NCI-H146 (cell line): Measurements from ENCODE around the gene TKTL1.
"Not testable (repeated sequence)": the region's sequence is repeated elsewhere in the genome, so short reads cannot be mapped to it uniquely, and the experiment has no call there.

Experiments
- DNase-seq: peaks from one replicate; lab custom pipeline; 2025; lab: John Stamatoyannopoulos, UW

TKTL1 gene

DNA sequence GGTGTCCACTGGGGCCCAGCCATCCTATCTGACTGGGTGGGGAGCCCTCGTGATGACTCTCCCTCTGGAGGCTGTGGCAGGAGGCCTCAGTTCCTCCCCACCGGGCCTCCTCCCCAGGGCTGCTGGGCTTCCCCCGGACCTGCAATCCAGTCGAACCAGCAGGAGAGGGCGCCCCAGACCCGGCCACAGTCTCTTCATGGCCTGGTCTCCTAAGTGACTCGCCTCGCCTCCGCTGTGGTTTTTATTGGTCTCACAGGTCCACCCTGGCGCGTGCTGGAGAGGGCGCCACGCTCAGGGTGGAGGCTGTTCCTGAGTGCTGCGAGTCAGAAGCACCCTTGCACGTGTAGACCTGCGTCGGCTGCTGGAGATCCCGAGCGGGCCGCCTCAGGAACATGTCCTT lies 48.0 kb downstream of the TKTL1 start:
- DNase-seq = not testable (repeated sequence)

DNA sequence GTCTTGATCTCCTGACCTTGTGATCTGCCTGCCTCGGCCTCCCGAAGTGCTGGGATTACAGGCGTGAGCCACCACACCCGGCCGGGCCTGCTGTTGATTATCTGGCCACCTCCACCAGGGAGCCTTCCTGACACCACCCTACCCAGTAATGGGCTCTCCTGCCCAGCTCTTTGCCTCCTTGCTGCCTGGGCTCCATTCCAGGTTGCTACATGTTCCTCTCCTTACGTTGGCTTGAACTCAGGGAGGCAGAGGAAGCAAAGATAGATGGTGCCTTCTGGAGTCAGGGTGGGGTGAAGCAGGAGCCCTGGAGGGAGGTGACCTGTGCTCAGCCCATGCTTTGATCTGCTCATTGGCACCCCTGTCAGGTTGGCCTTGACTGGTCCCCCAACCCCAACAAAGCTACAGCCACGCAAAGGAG lies 52.5 kb downstream of the TKTL1 start:
- DNase-seq = no peak

DNA sequence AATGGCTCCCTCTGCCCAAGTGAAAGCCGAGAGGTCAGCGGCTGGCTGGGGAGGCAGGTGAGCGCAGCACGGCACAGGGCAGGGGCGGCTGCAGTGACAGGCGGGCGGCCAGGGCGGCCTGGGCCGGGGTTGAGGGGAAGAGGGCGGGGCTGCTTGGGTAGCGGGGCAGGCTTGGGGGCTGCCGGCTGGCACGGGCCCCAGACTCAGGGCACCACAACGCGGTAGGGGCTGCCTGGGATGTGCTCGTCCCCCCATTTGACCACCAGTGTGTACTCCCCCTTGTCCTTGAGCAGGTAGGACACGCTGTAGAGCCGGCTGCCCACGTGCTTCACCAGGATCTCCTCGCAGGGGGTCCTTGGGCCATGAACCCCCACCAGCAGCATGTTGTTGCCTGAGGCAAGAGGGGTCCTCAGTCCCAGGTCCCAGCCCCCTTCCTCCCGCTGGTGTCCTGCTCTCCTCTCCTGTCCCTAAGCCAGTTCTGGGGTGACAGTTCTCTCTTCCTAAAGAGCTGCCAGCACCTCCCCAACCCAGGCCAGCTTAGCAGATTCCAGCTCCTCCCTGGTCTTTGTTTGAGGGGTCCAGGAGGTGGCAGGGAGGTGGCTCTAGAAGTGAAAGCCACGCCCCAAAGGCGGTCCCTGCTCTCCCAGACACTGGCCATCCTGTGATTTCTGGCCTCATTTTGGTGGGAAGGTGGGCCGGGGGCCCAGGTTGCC lies 53.2 kb downstream of the TKTL1 start:
- DNase-seq = no peak

DNA sequence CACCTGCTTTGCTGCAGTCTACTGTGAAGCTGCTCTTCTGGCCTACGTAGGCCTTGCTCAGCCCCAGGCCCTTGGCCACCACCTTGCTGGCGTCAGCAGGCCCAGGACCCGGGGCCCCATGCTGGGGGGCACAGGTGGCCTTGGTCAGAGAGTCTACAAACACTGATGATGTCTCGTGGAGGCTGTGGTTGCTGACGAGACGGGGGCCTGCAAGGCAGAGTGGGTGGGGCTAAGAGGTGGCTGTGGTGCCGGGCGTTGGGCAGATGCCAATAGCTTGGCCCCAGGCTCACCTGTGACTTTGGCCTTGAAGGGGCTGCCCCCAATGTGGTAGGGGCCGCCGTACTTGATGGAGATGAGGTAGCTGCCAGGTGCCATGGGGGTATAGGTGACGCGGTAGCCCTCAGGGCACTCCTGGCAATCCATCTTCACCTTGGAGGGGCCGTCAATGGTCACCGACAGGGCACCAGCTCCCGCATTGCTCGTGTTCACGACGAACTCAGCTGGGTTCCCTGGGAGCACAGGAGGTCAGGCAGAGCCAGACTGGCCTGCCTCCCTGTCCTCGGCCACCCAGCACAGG lies 53.9 kb downstream of the TKTL1 start:
- DNase-seq = no peak

DNA sequence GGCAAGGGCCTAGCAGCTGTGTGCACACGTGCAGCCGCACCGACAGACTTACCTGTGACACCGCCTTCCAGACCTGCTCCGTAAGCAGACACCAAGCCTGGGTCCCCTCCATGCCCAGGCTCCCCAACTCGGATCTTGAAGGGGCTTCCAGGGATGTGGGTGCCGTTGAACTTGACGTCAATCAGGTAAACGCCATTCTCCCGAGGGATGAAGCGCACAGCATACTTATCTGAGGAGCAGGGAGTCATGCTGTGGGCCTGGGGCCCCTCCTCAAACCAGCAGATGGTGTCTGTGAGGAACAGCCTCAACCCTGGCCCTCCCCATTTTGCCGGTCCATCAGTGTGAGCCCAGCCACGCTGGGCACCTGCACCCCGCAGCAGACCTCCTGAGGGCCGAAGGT lies 54.4 kb downstream of the TKTL1 start:
- DNase-seq = no peak

DNA sequence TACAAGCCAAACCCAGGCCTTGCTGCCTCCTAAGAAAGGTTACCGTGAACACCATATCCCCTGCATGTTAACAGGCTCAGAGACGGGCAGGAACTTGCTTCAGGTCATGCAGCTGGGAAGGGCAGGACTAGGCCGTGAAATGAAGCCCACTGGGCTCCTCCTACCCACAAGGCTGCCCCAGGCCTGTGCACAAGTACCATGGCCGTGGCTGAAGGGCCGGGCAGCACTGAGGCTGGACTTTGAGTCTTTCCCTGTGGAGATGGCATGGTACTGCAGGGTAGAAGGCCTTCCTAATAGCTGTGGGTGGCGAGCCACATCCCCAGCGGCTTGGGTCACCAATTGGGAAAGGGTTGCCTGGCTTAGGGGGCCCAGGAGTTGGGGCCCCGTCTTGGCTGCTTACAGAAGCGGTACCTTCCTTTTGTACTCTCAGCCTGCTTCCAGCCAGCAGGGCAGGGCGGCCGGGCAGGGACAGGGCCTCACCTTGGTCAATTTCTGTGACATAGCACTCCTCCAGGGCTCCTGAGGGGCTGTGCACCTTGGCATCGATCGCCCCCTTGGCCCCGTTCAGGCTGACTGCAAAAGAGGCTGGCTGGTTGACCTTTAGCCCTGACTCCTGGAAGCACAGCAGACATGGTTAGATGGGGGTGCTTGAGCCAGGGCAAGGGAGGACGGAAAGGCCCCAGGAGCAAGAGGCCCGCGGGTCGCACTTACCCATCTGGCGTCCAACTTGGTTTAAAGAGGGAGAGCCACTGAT lies 55.0 kb downstream of the TKTL1 start:
- DNase-seq = no peak

DNA sequence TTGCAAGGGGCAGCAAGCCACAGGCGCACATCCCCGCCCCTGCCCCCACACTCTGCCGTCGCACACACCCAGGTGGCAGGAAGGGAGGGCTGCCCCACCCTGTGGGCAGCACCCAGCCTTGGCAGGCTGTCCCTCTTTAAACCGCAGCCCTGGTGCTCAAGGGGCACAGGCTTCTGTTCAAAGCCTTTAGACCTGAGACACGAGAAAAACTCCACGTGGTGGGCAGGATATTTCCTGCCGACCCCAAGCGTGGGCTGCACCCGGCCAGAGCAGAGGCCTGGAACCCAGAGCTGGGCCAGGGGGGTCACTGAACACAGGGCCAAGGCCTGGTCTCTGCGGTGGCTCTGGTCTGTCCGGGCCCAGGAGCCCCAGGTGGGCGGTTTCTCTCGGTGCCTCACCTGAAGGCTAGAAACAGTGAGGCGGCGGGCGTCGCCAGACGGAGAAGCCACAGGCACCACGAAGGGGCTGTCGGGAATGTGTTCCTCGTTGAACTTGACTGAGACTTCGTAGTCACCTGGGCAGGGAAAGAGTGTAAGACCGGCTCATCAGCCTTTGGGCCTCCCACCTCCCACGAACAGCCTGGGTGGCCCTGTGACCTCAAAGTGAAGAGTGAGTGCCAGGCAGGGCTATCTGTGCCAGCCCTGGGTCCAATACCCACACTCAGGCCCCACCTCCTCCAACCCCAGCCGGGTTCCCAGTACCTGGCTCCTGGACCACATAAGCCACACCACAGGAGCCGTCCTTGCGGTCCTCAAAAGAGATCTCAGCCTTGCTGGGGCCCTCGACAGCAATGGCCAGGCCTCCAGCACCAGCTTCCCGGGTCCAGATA lies 55.8 kb downstream of the TKTL1 start:
- DNase-seq = no peak

DNA sequence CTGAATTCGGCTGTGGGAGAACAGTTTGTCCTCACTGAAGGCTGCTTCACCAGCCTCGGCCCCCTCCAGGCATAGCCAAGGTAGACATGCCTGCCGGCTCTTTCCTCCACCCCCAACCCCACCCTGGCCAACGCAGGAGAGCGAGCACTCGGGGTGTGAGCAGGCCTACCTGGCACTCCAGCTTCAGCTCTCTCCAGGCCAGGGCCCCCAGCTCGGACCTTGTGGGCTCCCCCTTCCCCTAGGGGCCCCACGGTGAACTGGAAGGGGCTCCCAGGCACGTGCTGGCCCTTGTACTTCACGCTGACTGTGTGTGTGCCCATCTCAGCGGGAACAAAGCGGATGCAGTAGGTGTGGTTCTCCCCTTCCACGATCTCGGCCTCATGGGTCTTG lies 56.4 kb downstream of the TKTL1 start:
- DNase-seq = no peak

DNA sequence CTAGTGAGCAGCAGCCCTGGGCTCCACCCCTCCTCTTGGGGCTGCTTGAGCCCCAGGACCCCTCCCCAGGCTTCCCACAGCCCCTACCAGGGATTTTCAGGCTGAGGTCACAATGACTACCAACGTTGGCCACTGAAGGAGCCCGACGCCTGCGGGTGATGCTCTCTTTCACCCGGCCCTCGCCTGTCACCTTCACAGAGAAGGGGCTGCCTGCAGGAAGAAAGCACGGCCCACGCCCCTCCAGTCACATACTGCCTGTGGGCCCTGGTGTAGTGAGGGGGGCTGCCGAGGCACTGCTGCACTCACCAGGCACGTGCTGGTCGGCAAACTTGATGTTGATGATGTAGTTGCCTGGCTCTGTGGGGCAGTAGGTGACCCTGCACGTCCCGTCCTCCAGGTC lies 56.9 kb downstream of the TKTL1 start:
- DNase-seq = no peak

DNA sequence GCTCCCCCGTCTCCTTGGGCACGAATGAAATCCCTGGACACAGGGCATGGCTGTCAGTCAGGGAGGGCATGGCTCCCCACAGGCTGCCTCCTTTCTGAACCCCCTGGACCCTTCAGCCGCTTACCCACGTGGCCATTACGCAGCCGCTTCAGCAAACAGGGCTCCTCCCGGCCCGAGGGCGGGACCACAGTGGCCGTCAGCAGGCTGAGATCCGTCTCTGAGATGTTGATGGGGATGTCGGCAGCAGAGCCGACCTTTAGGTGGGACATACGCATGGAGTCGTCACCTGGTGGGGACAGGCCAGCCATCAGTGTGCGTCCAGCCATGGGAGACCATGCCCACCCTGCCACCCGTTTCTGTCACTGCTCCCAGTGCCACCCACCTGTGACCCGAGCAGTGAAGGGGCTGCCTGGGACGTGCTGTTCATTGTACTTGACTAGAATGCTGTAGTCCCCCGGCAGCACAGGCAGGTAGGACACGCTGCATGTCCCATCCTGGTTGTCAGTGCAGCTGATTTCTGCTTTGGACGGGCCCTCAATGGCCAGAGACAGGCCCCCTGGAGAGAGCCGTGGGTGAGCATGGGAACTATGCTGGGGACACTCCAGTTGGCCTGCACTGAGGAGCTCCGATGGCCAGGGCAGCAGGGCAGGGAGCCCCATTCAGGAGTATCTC lies 57.7 kb downstream of the TKTL1 start:
- no peak for DNase-seq

DNA sequence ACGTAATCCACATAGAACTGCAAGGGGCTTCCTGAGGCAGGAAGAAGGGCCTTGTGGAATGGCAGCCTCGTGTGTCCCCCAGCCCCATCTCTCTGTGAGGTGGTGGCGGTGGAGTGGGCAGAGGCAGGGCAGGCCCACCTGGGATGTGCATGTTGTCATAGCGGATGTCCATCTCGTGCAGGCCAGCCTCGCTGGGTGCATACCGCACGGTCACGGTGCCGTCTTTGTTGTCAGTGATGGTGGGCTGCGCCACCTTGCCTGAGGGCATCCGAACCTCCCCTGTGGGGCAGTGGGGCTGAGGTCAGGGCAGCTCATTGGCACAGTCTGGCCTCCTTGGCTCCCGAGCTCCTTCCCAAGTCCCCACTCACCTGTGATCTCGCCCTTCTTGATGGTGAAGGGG lies 58.4 kb downstream of the TKTL1 start:
- DNase-seq = no peak

DNA sequence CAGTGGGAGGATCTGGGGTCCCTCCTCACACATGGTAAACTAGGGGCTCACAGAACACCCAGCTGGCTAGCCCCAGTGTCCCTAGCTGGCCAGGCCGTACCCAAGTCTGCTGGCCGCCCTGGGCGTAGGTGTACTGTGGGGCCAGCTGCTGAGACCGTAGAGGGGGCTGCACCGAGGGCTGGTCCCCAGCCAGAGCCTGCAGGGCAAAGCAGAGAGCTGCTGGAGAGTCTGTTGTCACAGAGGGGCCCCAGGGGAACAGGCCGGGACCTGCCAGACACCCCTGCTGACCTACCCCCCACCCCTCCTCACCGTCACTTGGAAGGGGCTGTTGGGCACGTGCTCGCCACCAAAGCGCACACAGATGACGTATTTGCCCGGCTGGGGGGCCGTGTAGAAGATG lies 58.9 kb downstream of the TKTL1 start:
- DNase-seq = no peak

DNA sequence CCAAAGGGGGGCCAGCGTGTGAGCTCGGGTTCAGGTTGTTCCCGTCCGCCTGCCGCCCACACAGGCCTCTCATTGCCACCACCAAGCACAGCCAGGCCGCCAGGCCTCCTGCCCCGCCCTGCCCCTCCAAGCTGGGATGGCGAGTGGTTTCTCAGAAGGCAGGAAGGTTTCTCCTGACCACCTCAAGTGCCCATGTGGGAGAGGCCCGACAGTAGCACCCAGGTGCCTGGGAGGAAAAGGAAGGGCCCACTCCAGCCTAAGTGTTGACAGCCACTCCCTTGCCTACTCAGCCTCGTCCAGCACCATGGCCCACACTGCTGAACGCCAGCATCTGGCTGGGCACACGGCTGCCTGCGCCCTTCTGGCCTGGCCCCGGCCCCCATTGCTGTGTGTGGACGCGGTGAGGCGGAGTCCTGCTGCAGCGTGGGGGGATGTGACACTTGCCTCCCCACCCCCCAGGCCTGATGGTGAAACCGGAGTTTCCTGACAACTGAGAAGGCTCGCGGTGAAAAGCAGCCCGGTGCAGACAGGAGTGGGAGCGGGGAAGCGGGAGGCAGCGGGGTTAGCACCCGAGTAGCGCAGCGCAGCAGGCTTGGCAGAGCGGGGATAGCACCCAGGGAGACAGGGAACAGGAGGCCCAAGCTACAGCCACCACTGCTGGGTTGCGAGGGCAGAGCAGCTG lies 59.6 kb downstream of the TKTL1 start:
- no peak for DNase-seq

DNA sequence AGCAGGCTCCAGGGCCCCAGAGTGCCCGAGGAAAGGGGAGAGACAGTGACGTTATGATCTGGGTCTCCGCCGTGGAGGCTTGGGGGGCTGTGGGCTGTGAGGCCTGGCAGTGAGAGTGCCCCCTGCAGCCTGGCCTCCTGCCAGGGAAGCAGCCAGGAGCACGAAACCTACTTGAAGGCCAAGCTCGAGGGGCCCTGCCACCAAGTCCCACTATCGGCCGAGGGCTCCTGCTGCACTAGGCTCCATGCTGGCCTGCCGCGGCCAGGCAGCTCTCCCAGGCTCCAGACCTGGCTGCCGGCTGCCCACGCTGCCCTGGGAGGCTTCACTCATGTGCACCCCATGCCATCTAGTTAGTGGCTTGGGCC lies 60.2 kb downstream of the TKTL1 start:
- no peak for DNase-seq

DNA sequence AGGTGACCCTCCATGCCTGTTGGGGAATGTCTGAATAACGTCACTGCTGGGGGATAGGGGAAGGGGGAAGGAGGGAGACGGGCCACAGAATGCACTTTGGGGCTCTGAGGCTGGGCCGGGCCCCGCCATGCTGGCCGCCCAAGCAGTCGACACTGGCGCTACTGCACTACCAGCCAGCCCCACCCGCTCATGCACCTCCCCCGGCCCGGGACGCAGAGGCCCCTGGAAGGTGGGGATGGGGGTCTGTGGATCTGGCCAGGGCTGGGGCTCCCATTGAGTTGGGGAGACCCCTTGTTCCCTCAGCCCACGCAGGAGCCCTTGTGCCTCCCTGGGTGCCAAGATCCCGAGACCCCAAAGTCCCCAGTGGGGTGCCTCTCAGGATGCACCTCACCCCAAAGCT lies 61.0 kb downstream of the TKTL1 start:
- DNase-seq = no peak

DNA sequence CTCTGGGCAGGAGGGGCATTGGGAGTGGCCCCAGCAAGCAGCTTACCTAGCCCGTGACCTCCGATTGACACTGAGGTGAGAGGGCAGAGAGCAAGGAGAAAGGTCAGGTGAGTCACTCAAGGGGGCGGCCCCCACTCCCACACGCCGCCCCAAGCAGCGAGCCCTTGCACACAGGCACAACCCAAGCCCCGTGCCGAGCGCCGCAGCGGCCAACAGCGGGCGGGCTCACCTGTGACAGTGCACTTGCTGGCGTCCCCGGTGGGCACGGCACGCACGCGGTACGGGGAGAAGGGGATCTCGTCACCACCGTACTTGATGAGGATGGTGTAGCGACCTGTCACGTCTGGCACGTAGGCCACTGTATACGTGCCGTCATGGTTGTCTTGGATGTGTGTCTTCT lies 61.6 kb downstream of the TKTL1 start:
- DNase-seq = no peak

DNA sequence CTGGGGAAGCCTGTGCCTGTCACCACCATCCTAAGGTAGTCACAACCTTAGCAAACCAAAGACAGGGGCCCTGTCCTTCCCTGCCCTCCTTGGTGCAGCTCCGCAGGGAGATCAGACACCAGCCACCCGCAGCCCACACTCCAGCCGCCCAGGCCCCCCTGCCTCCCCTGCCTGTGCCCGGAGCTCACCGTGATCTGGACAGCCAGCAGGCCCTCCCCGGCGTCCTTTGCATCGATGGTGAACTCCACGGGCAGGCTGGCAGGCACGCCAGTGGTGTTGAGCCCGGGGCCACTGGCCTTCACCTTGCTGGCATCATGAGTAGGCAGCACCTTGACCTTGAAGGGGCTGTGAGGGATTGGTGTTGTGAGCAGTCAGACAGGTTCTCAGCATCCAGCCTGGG lies 62.4 kb downstream of the TKTL1 start:
- no peak for DNase-seq

DNA sequence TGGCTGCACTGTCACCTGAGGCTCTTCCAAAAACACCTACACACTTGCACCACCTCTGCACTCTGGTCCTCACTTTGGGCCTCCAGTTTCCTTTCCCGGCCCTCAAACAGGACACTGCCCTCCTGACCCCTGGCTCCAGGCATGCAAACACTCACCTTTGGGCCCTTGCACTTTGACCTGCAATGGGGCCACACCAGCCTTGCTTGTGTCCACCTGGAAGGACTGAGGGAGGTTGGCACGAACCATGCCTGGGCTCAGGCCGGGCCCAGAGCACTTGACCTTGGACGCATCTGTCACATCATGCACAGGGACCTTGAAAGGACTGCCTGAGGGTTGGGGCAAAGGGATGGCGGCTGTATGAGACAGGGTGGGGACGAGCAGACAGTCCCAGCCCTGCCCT lies 63.2 kb downstream of the TKTL1 start:
- DNase-seq = no peak

DNA sequence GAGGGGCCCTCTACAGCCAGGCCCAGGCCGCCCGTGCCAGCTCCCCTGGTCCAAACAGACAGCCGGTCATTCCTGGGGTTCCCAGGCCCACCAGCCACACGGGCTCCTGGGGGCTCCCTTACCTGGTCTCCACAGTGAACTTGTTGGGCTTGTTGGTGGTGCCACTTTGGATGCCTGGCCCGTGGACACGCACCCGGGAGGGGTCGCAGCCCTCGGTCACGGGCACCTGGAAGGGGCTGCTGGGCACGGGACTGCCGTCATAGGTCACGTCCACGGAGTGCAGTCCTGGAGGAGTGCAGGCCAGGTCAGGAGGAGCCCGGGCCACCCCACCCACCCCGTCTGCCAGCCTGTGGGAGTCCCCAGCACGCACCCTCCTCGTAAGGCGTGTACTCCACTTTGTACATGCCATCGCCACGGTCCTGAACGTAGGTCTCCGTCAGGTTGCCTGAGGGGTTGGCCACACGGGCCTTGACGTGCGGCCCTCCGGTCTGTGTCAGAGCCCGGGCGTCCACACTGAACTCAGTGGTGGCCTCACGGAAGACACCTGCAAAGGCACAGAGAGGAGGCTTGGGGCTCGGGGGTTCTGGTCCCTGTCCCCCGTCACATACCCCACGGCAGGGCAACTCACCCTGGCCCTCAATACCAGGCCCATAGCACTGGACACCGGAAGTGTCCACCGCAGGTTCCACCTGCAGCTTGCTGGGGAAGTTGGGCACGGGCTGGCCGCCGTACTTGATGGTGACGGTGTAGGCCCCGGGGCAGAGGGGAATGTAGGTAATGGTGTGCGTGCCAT lies 64.0 kb downstream of the TKTL1 start:
- no peak for DNase-seq

DNA sequence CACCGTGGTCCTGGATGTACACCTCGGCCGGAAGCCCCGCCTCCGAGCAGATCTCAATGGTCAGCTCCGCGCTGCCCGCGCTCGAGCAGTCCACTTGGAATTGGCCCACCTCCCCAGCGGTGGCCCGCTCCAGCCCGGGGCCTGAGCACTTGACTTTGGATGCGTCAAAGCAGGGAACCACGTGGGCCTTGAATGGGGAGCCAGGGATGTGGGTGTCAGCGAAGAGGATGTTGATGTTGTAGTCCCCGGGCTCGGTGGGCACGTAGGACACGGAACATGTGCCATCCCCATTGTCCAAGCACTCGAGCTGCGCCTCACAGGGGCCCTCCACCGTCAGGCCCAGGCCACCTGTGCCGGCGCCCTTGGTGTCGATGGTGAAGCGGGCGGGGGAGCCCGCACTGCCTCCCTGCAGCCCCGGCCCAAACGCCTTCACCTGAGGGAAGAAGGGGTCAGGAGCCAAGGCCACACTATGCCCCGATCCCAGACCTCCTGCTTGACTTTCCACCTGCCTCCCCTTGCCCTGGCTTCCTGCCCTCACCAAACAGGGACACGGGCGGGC lies 64.6 kb downstream of the TKTL1 start:
- no peak for DNase-seq
